WTC11 (cell line): ENCODE data around the gene CDC42EP4. TPM values are rescaled to one million over a fixed set of nuclear protein-coding genes. Genes with fewer than 3 reads are reported as not detected.
A peak's percentile ranks its signal among the peaks of the same experiment; 100 is the strongest.
"Not testable (repeated sequence)": the region's sequence is repeated elsewhere in the genome, so short reads cannot be mapped to it uniquely, and the experiment has no call there.

ENCODE experiments used
- ATAC-seq: fragments of 200-7000 bp; cut with Tn5 transposase; 2 replicates; pipeline ENCODE4 v1.10.0; 2021; ENCODE audit warnings: mild to moderate bottlenecking, moderate library complexity
- CTCF ChIA-PET: fragments of 300-600 bp; sonication (Branson Sonifier 250); formaldehyde crosslinking; loops from one replicate; lab custom pipeline; 2021; ENCODE audit warnings: antibody characterized with exemption; lab: Charles Lee
- POLR2A ChIA-PET: fragments of 350-600 bp; sonication (Branson Sonifier 250); formaldehyde crosslinking; loops from one replicate; lab custom pipeline; 2021; ENCODE audit warnings: antibody characterized with exemption; lab: Charles Lee
- DNase-seq: peaks from one replicate; pipeline ENCODE4 v3.0.0; 2021; ENCODE audit warnings: low spot score
- H3K27ac Mint-ChIP-seq: 2 replicates; pipeline ENCODE4 v1.8.0; 2021; ENCODE audit warnings: mixed read lengths
- H3K27me3 Mint-ChIP-seq: 2 replicates; pipeline ENCODE4 v1.8.0; 2021; ENCODE audit warnings: low read depth, mild to moderate bottlenecking, moderate library complexity, mixed read lengths
- H3K36me3 Mint-ChIP-seq: 2 replicates; pipeline ENCODE4 v1.8.0; 2021; ENCODE audit warnings: mixed read lengths
- H3K4me1 Mint-ChIP-seq: 2 replicates; pipeline ENCODE4 v1.8.0; 2022; ENCODE audit warnings: mixed read lengths
- H3K4me3 Mint-ChIP-seq: 2 replicates; pipeline ENCODE4 v1.8.0; 2021; ENCODE audit warnings: mild to moderate bottlenecking, moderate library complexity, mixed read lengths
- H3K9me3 Mint-ChIP-seq: 2 replicates; pipeline ENCODE4 v1.8.0; 2021; ENCODE audit warnings: mixed read lengths
- ARID4B ChIP-seq: sonication (generic); formaldehyde crosslinking; IDR thresholded peaks from 2 replicates; pipeline ENCODE4 v1.8.0; 2023; ENCODE audit warnings: missing genetic modification reagents, mild to moderate bottlenecking, borderline replicate concordance
- ESRRA ChIP-seq: sonication (generic); formaldehyde crosslinking; IDR thresholded peaks from 2 replicates; pipeline ENCODE4 v1.8.1; 2022; ENCODE audit warnings: mild to moderate bottlenecking, missing genetic modification reagents, borderline replicate concordance
- FOXK1 ChIP-seq: sonication (generic); formaldehyde crosslinking; IDR thresholded peaks from 2 replicates; pipeline ENCODE4 v1.8.0; 2022; ENCODE audit warnings: mild to moderate bottlenecking, moderate library complexity, missing genetic modification reagents
- OVOL2 ChIP-seq: fragments of 250-450 bp; sonication (Bioruptor Pico); IDR thresholded peaks from 2 replicates; pipeline ENCODE4 v1.9.0; 2021; ENCODE audit warnings: mild to moderate bottlenecking, borderline replicate concordance
- SMAD3 ChIP-seq: sonication (generic); formaldehyde crosslinking; IDR thresholded peaks from 2 replicates; pipeline ENCODE4 v1.8.0; 2022; ENCODE audit warnings: missing genetic modification reagents, mild to moderate bottlenecking, borderline replicate concordance
- SP1 ChIP-seq: sonication (generic); formaldehyde crosslinking; conservative IDR thresholded peaks from 2 replicates; pipeline ENCODE4 v1.8.1; 2022; ENCODE audit warnings: missing genetic modification reagents
- TCF7 ChIP-seq: sonication (generic); formaldehyde crosslinking; IDR thresholded peaks from 2 replicates; pipeline ENCODE4 v1.8.0; 2022; ENCODE audit warnings: mild to moderate bottlenecking, low read depth, missing genetic modification reagents, moderate library complexity
- TEAD4 ChIP-seq: sonication (generic); formaldehyde crosslinking; IDR thresholded peaks from 2 replicates; pipeline ENCODE4 v1.8.0; 2022; ENCODE audit warnings: mild to moderate bottlenecking, missing genetic modification reagents
- USF1 ChIP-seq: sonication (generic); formaldehyde crosslinking; IDR thresholded peaks from 2 replicates; pipeline ENCODE4 v1.8.0; 2022; ENCODE audit warnings: mild to moderate bottlenecking, missing genetic modification reagents
- ZNF121 ChIP-seq: sonication (generic); formaldehyde crosslinking; IDR thresholded peaks from 2 replicates; pipeline ENCODE4 v1.8.0; 2023; ENCODE audit warnings: missing genetic modification reagents
- ZNF219 ChIP-seq: sonication (generic); formaldehyde crosslinking; IDR thresholded peaks from 2 replicates; pipeline ENCODE4 v1.8.0; 2023; ENCODE audit warnings: missing genetic modification reagents, mild to moderate bottlenecking, borderline replicate concordance
- ZNF232 ChIP-seq: sonication (generic); formaldehyde crosslinking; IDR thresholded peaks from 2 replicates; pipeline ENCODE4 v1.8.0; 2022; ENCODE audit warnings: mild to moderate bottlenecking, missing genetic modification reagents
- ZNF263 ChIP-seq: sonication (generic); formaldehyde crosslinking; IDR thresholded peaks from 2 replicates; pipeline ENCODE4 v1.8.1; 2022; ENCODE audit warnings: low read depth, mild to moderate bottlenecking, moderate library complexity, missing genetic modification reagents
- total RNA-seq: library from RNA; stranded (reverse); gene quantifications from 3 replicates; pipeline ENCODE4 v1.2.3, GENCODE V29; 2021
- TF ChIP-seq, protein P1 (sequence below): sonication (generic); formaldehyde crosslinking; IDR thresholded peaks from 2 replicates; pipeline ENCODE4 v1.8.1; 2023; ENCODE audit warnings: mild to moderate bottlenecking, missing genetic modification reagents, moderate library complexity

Gene CDC42EP4
- total RNA-seq, 1 experiment from 2014 or later = 18.8 TPM

- Mint-ChIP-seq H3K4me1 (peaks cover 17% of the 10 kb centered on the region), H3K36me3 (no peaks in the 10 kb centered on the region), H3K27me3 (peaks cover 3% of the 10 kb centered on the region; the same call in 1 of the 2 replicates), H3K9me3 (0 out of 2 replicates have a peak, but pooled peaks cover 5% of the 10 kb centered on the region), H3K27ac (no peak overlapping the region), H3K4me3 (no peak overlapping the region)
- ChIA-PET POLR2A (no interaction called here), CTCF (interaction anchor here (0.7 to 1.7 kb wide), 3 partner anchors 12 to 103 kb away, joined by 3 to 5 read pairs (median 3); no protein-coding TSS in a partner anchor)
- no peak for TF ChIP-seq SP1 (CRISPR knock-in tag)
- TF ChIP-seq TCF7 (CRISPR knock-in tag) = no peak
- ATAC-seq (no peak), DNase-seq (no peak)
Measured at GRCh38 chr17:73266796-73267195, 45.0 kb downstream of the CDC42EP4 start.

- TF ChIP-seq ZNF232 (CRISPR knock-in tag) (no peak), OVOL2 (CRISPR knock-in tag) (no peak), FOXK1 (CRISPR knock-in tag) (no peak), ZNF219 (no peak), SMAD3 (no peak), ARID4B (CRISPR knock-in tag) (no peak), ZNF121 (no peak), ZNF263 (CRISPR knock-in tag) (no peak), TEAD4 (no peak), USF1 (CRISPR knock-in tag) (no peak), ESRRA (no peak)
- TF ChIP-seq, protein P1, sequence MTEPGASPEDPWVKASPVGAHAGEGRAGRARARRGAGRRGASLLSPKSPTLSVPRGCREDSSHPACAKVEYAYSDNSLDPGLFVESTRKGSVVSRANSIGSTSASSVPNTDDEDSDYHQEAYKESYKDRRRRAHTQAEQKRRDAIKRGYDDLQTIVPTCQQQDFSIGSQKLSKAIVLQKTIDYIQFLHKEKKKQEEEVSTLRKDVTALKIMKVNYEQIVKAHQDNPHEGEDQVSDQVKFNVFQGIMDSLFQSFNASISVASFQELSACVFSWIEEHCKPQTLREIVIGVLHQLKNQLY = no peak
- ChIA-PET POLR2A (no interaction called here), CTCF (interaction anchor here (1.0 kb wide), 1 partner anchor 104 kb away, joined by 3 read pairs; no protein-coding TSS in a partner anchor)
- Mint-ChIP-seq H3K27me3 (peaks cover 3% of the 10 kb centered on the region), H3K4me1 (peaks cover 22% of the 10 kb centered on the region), H3K27ac (peak overlapping the region; percentile 66; the same call in 1 of the 2 replicates), H3K4me3 (no peak overlapping the region), H3K36me3 (no peaks in the 10 kb centered on the region), H3K9me3 (0 out of 2 replicates have a peak, but pooled peaks cover 4% of the 10 kb centered on the region)
- no peak for ATAC-seq
- DNase-seq = no peak
Measured at GRCh38 chr17:73265646-73266640, 45.9 kb downstream of the CDC42EP4 start.

DNA sequence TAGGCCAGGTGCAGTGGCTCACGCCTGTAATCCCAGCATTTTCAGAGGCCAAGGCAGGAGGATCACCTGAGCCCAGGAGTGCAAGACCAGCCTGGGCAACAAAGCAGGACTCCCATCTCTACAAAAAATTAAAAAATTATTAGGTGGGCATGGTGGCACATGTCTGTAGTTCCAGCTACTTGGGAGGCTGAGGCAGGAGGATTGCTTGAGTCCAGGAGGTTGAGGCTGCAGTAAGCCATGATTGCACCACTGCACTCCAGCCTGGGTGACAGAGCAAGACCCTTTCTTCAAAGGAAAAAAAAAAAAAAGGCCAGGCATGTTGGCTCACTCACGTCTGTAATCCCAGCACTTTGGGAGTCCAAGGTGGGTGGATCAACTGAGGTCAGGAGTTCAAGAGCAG is 47.4 kb downstream of the CDC42EP4 start:
- H3K27ac Mint-ChIP-seq, DNase-seq, H3K36me3 Mint-ChIP-seq, H3K4me3 Mint-ChIP-seq, CTCF ChIA-PET, H3K9me3 Mint-ChIP-seq, POLR2A ChIA-PET, H3K27me3 Mint-ChIP-seq, ATAC-seq: not testable (repeated sequence)
- peaks cover 22% of the 10 kb centered on the region for H3K4me1 Mint-ChIP-seq
